ENCODE data around the gene PRR27.
"Not testable (repeated sequence)": the region's sequence is repeated elsewhere in the genome, so short reads cannot be mapped to it uniquely, and the experiment has no call there.

The PRR27 gene

DNA sequence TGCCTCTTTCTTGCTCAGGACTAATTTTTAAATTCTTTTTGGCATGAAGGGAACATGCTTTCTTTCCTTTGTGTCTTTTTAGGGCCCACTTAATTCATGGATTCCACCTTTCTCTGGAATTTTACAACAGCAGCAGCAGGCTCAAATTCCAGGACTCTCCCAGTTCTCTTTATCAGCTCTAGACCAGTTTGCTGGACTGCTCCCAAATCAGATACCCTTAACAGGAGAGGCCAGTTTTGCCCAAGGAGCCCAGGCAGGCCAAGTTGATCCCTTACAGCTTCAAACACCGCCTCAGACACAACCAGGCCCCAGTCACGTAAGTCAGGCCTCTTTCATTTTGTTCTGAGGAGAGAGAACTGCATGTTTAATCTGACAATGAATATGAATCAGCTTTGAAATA, 43.8 kb downstream of the PRR27 start:
- H3K4me3 ChIP-seq (ENCODE audit: low read depth, low read length), result no peak overlapping the region
- TF ChIP-seq, protein P1, sequence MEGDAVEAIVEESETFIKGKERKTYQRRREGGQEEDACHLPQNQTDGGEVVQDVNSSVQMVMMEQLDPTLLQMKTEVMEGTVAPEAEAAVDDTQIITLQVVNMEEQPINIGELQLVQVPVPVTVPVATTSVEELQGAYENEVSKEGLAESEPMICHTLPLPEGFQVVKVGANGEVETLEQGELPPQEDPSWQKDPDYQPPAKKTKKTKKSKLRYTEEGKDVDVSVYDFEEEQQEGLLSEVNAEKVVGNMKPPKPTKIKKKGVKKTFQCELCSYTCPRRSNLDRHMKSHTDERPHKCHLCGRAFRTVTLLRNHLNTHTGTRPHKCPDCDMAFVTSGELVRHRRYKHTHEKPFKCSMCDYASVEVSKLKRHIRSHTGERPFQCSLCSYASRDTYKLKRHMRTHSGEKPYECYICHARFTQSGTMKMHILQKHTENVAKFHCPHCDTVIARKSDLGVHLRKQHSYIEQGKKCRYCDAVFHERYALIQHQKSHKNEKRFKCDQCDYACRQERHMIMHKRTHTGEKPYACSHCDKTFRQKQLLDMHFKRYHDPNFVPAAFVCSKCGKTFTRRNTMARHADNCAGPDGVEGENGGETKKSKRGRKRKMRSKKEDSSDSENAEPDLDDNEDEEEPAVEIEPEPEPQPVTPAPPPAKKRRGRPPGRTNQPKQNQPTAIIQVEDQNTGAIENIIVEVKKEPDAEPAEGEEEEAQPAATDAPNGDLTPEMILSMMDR (IDR thresholded peaks at IDR 0.05; ENCODE audit: low read depth, low read length), result no peak
- DNase-seq, result peak; percentile 36
- no peaks in the 10 kb centered on the region for H3K9me3 ChIP-seq
- no peaks in the 10 kb centered on the region for H3K27me3 ChIP-seq
- no peaks in the 10 kb centered on the region for H3K36me3 ChIP-seq
- peaks cover 4% of the 10 kb centered on the region; the same call in 1 of the 2 replicates for H3K4me1 ChIP-seq

DNA sequence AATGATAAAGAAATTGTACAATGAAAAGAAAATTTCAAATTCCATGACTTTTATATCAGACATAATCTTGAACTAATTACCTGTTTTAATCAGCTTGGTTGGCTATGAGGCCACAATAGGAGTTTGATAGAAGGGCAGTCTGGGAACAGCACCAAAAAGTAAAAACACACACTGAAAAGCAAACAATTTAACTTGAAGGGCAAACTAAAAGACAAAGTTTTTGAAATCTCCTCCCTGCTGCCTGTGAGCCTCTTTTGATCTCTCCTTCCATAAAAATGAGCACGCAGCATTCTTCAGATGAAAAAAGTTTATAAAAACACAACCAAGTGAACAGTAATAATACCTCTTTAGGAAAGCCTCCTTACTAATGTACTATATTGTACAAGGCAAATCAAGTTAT, 49.6 kb downstream of the PRR27 start:
- Histone ChIP-seq H3K4me3 (ENCODE audit: low read depth, low read length) (no peak overlapping the region), H3K27me3 (no peaks in the 10 kb centered on the region), H3K4me1 (no peaks in the 10 kb centered on the region), H3K36me3 (no peaks in the 10 kb centered on the region), H3K9me3 (no peaks in the 10 kb centered on the region)
- TF ChIP-seq, protein P1 (IDR thresholded peaks at IDR 0.05; ENCODE audit: low read depth, low read length), result no peak
- no peak for DNase-seq

DNA sequence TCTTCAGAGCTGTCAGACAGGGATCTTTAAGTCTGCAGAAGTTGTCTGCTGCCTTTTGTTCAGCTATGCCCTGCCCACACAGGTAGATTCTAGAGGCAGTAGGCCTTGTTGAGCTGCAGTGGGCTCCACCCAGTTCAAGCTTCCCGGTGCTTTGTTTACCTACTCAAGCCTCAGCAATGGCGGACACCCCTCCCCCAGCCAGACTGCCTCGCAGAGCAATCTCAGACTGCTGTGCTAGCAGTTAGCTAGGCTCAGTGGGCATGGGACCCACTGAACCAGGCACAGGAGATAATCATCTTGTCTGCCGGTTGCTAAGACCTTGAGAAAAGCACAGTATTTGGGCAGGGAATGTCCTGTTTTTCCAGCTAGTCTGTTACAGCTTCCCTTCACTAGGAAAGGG, 58.7 kb downstream of the PRR27 start:
- H3K4me3 ChIP-seq (ENCODE audit: low read depth, low read length); H3K36me3 ChIP-seq; H3K4me1 ChIP-seq; H3K9me3 ChIP-seq; H3K27me3 ChIP-seq: not testable (repeated sequence)
- DNase-seq, result peak; percentile 8

All from BE2C (cell line).